Glomerular visceral epithelial cell (primary cell): ENCODE data around the gene PRKN.

Source experiments
- DNase-seq: peaks from one replicate; pipeline ENCODE4 v3.0.0-alpha.2; 2016; ENCODE audit errors: extremely low spot score

Gene PRKN

GRCh38 chr6:161961046-161961445 lies 766.5 kb downstream of the PRKN start:
- DNase-seq, result no peak

DNA sequence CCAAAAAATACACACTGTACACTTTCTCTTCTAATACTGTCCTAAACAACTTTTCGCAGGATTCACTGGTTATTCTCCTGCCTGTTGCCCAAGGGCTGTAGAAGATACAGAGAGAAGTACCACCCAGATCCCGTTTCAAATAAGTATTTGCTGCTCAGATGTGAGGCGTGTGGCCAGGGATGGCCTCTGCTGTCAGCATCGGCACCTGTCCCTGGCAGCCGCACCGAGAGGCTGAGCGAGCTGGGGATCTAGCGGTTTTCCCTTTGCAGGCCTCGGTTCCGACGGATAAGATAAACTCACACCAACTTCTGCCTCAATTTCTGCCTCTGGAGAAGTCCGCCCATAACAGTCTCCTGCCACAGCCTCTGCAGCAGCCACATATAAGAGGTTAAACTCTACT lies 768.5 kb downstream of the PRKN start:
- no peak for DNase-seq

- DNase-seq, result no peak
Measured at GRCh38 chr6:161956082-161956481, 771.5 kb downstream of the PRKN start.

DNA sequence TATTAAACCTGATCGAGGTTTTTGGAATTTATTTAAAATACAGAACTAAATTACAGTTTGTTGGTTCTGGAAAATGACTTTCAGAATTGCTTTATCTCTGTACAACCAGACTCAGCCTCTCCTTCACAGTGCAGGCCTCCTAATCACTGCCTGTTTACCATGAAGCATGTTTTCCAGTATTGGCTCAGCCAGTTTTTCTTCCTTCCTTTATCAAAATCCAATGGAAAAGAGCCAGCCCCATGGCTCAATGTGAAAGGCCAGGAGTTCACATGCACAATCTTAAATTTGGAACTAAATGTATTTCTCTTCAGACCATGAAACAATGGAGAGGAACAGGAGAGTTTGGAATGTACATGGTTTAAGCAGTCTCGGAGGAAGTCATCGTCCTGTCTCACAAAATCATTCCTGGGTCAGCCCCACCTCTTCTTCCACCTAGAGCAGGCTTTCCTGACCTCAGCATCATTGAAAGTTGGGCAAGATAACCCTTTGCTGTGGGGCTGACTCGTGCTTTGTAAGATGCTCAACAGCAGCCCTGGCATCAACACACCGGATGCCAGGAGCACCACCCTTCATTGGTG lies 772.8 kb downstream of the PRKN start:
- DNase-seq, result no peak

- DNase-seq, result no peak
Measured at GRCh38 chr6:161954077-161954476, 773.5 kb downstream of the PRKN start.

DNA sequence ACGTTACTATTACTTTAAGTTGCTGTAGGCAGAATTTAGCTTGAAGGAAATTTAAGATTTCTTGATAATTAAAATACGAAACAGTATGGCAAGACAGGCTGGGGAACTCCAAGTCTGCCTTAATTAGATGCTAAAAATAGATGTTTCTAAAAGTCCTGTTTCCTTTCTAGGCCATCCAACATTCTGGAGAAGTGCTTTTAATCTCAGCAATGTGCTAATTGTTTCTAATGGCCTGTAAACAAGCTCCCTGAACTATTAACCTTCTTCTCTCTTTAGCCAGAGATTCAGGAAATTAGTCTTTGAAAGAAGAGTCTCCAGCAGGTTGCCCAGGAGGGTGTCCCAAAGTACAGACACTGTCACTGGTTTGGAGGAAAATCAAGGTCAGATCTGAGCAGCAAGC lies 776.4 kb downstream of the PRKN start:
- DNase-seq, result no peak

GRCh38 chr6:161949531-161949930 lies 778.0 kb downstream of the PRKN start:
- DNase-seq, result peak; percentile 8

- no peak for DNase-seq
Measured at GRCh38 chr6:161948462-161948861, 779.1 kb downstream of the PRKN start.

DNA sequence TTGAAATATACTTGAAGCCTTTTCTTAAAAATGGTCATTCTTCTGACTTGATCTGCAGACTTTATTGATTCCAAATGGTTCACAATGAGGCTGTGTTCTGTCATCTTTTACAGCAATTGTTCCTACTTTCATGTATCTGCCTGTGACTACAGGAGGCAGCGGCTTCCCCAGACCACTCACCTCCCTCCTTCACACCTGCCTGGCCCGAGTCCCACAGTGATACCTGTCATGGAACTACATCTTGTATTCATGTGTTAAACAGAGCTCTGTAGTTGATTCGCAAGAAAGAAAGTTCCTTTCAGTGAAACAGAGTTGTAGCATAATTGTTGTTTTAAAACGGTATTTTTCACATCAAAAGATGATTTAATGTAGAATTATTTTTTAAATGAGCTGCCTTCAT lies 780.2 kb downstream of the PRKN start:
- no peak for DNase-seq

- no peak for DNase-seq
Measured at GRCh38 chr6:161946461-161946860, 781.1 kb downstream of the PRKN start.

DNA sequence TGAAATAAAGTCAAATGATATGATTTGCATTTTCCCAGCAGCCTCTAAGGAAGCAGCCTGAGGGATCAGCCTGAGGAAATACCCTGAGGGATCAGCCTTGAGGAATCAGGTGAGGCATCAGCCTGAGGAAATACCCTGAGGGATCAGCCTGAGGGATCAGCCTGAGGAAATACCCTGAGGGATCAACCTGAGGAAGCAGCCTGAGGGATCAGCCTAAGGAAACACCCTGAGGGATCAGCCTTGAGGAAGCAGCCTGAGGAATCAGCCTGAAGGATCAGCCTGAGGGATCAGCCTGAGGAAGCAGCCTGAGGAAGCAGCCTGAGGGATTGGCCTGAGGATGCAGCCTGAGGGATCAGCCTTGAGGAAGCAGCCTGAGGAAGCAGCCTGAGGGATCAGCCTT lies 784.0 kb downstream of the PRKN start:
- no peak for DNase-seq

- no peak for DNase-seq
Measured at GRCh38 chr6:161941565-161941964, 786.0 kb downstream of the PRKN start.

- DNase-seq, result no peak
Measured at GRCh38 chr6:161940519-161940918, 787.0 kb downstream of the PRKN start.

- DNase-seq, result no peak
Measured at GRCh38 chr6:161926324-161926723, 801.2 kb downstream of the PRKN start.

- no peak for DNase-seq
Measured at GRCh38 chr6:161924516-161925116, 803.0 kb downstream of the PRKN start.

DNA sequence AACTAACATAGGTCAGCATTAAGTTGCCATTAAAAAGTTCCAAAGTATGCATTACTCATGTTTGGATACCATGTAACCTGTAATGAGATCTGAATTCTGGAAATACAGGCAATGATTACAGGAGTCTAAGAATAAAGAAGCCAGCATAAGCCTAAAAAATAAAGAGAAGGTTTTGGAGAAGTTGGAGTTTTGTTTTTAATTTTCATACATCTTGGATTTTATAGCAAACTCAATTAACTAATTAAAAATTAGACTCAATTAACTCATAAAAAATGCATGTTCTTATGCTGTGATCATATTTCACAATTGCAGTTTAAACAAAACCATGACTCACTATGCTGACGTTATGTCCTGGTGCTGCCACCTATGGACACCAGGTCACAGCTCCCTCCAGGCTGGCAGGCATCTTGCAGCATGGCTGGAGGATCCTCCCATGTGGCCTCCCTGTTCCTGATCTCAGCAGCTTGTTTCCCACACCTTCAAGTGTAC lies 804.9 kb downstream of the PRKN start:
- peak; percentile 63 for DNase-seq

- DNase-seq, result no peak
Measured at GRCh38 chr6:161921602-161922395, 805.8 kb downstream of the PRKN start.

DNA sequence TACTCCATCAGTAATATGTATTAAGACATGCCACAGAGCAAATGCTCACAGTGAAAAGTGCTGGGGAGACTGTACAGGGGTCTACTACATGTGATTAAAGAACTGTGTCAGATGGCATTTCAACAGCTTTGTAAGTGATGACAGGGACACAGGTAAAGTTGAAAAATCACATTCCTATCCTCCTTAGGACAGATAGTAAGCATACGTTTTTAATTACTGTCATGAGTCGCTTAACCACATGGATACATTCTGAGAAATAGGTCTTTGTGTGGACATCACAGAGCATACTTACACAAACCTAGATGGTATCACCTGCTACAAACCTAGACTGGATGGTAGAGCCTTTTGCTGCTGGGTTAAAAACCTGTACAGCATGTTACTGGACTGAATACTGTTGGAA lies 807.9 kb downstream of the PRKN start:
- DNase-seq, result no peak

GRCh38 chr6:161918628-161919205 lies 808.8 kb downstream of the PRKN start:
- DNase-seq, result no peak

- DNase-seq, result no peak
Measured at GRCh38 chr6:161918109-161918531, 809.4 kb downstream of the PRKN start.

DNA sequence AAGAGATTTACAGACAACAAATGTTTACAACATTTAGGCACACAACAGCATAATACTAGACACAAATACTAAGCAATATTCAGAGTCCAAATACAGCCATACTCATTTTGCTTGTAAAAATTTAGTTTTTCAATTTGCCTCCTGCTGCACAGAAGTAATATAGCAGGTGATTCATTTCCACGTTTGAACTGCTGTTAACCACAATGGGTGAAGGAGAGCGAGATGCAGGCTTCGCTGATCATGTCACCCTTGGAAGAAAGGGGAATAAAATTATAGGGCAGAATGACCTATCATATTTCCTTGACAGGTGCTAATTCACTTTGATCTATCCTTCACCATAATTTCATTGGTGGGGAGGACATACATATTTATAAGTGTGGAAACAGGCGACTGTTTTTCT lies 809.9 kb downstream of the PRKN start:
- peak; percentile 34 for DNase-seq

- no peak for DNase-seq
Measured at GRCh38 chr6:161915456-161915964, 812.1 kb downstream of the PRKN start.
